Spleen (tissue), 11 donors: ENCODE results near the gene TNFRSF1B. TPM values are rescaled to one million over a fixed set of nuclear protein-coding genes. Genes with fewer than 3 reads are reported as not detected.

Experiments used
- DNase-seq: peaks from one replicate; pipeline ENCODE4 v3.0.0-alpha.2; 2020
- H3K27ac ChIP-seq, 8 donors: fragments of 200-600 bp; sonication (generic) in 7 of 8; 1 replicate in 4 of 8; 2 replicates in 4 of 8; pipeline versions ENCODE4 v1.5.0 to v1.8.0; 2016 to 2021; ENCODE audit warnings: inconsistent platforms in 4 of 8, mild to moderate bottlenecking in 4 of 8, moderate library complexity in 1 of 8
- H3K27me3 ChIP-seq, 7 donors: fragments of 200-600 bp; sonication (generic) in 6 of 7; replicated peaks in 1 of 7; 1 replicate in 4 of 7; 2 replicates in 3 of 7; pipeline versions ENCODE4 v1.5.0 to v1.8.0; 2016 to 2021; ENCODE audit warnings: inconsistent platforms in 3 of 7, mild to moderate bottlenecking in 1 of 7
- H3K36me3 ChIP-seq, 6 donors: fragments of 200-600 bp; sonication (generic) in 5 of 6; 1 replicate in 4 of 6; 2 replicates in 2 of 6; pipeline versions ENCODE4 v1.5.0 to v1.8.0; 2016 to 2021; ENCODE audit warnings: inconsistent platforms in 2 of 6
- H3K4me1 ChIP-seq, 6 donors: fragments of 200-600 bp; sonication (generic) in 5 of 6; 1 replicate in 3 of 6; 2 replicates in 3 of 6; pipeline versions ENCODE4 v1.5.0 to v1.8.0; 2016 to 2021; ENCODE audit warnings: inconsistent platforms in 3 of 6
- H3K4me3 ChIP-seq, 8 donors: fragments of 200-600 bp; sonication (generic) in 7 of 8; 1 replicate in 4 of 8; 2 replicates in 4 of 8; pipeline versions ENCODE4 v1.5.0 to v1.8.0; 2016 to 2021; ENCODE audit warnings: inconsistent platforms in 4 of 8, mild to moderate bottlenecking in 4 of 8, moderate library complexity in 2 of 8
- H3K9me3 ChIP-seq, 8 donors: fragments of 200-600 bp; sonication (generic) in 7 of 8; 1 replicate in 4 of 8; 2 replicates in 4 of 8; pipeline versions ENCODE4 v1.5.0 to v1.8.0; 2016 to 2021; ENCODE audit warnings: inconsistent platforms in 4 of 8
- POLR2A ChIP-seq, 3 donors: fragments of 450-650 bp; IDR thresholded peaks; one replicate each; pipeline ENCODE4 v1.5.1; 2017; ENCODE audit warnings: antibody characterized with exemption in 3 of 3, mild to moderate bottlenecking in 1 of 3
- POLR2AphosphoS5 ChIP-seq, 3 donors: sonication (generic); formaldehyde crosslinking; IDR thresholded peaks; one replicate each; pipeline ENCODE4 v1.5.1; 2017; ENCODE audit warnings: antibody characterized with exemption in 3 of 3
- WGBS, 5 donors: extraction: QIAGEN DNeasy Blood & Tissue Kit in 3 of 5; methylation state at CpG; one replicate each; pipeline versions ENCODE4 v1.1.5 to v1.1.7; 2013 to 2018; 5-methylcytosine and 5-hydroxymethylcytosine counted together
- intact Hi-C: fragments of 100-400 bp; cut with DNase I; formaldehyde crosslinking; loops from one replicate; pipeline ENCODE4 v1.15.0; 2023; ENCODE audit warnings: low total_unique reads
- polyA plus RNA-seq, 3 donors: library from polyadenylated mRNA; stranded (reverse); fragments of 200-250 nt; gene quantifications; one replicate each; pipeline ENCODE4 v1.2.1, GENCODE V29; 2013
- total RNA-seq, 7 donors: library from RNA; depleted of rRNA in 3 of 7; stranded (reverse); fragments of >200 nt in 3 of 7; fragmentation: NEBNext Ultra II Directional in 4 of 7; extraction: Animal tissue kit (Norgen Biotek cat#: 25700) in 4 of 7; gene quantifications; one replicate each; pipeline versions ENCODE4 v1.1.0 to v1.2.1, GENCODE V29; 2016 to 2021
- TF ChIP-seq, protein P1 (sequence below), 11 experiments: fragments of 200-600 bp in 7 of 11; fragments of 450-650 bp in 4 of 11; sonication (generic) in 4 of 11; IDR thresholded peaks in 8 of 11; conservative IDR thresholded peaks in 3 of 11; 1 replicate in 7 of 11; 2 replicates in 4 of 11; pipeline versions ENCODE4 v1.4.0 to v1.8.0; 2016 to 2021; ENCODE audit warnings: antibody characterized with exemption in 11 of 11, inconsistent platforms in 4 of 11, mild to moderate bottlenecking in 1 of 11
- donor health status: healthy with polysubstance abuse.
- donor health status: DM: no; HTN: no; CAD: no; lungs with moderate emphysema.
- donor health status: DM: no; HTN: no; CAD: no.
- donor health status: Bipolar disorder and iron deficiency.
- donor health status: healthy.
- donor health status: DM: no; HTN: no; CAD: no.
- donor health status: DM: yes; HTN: yes; CAD: no.

The TNFRSF1B gene
- total and polyA plus RNA-seq, 10 donors, result 28.5 to 233 (median 167) TPM

GRCh38 chr1:12144236-12144635 lies 22.6 kb upstream of the TNFRSF1B start:
- intact Hi-C loops, result no loop called here
- DNase-seq, result peak; percentile 76
- Histone ChIP-seq H3K4me3 (peak overlapping the region in 1 of 8 donors; percentile 48), H3K9me3 (no peaks in the 10 kb centered on the region), H3K36me3 (no peaks in the 10 kb centered on the region), H3K4me1 (peaks cover 32 to 100% (median 75%) of the 10 kb centered on the region in 6 donors), H3K27ac (peak overlapping the region; percentile 27 to 99 (median 91)), H3K27me3 (no peaks in the 10 kb centered on the region)
- WGBS, 5 donors, result 69 to 82% (median 80%) methylated on average over 8 of the region's 8 CpGs
- TF ChIP-seq POLR2AphosphoS5 (IDR thresholded peaks at IDR 0.05) (no peak), POLR2A (IDR thresholded peaks at IDR 0.05) (no peak)
- TF ChIP-seq, protein P1, sequence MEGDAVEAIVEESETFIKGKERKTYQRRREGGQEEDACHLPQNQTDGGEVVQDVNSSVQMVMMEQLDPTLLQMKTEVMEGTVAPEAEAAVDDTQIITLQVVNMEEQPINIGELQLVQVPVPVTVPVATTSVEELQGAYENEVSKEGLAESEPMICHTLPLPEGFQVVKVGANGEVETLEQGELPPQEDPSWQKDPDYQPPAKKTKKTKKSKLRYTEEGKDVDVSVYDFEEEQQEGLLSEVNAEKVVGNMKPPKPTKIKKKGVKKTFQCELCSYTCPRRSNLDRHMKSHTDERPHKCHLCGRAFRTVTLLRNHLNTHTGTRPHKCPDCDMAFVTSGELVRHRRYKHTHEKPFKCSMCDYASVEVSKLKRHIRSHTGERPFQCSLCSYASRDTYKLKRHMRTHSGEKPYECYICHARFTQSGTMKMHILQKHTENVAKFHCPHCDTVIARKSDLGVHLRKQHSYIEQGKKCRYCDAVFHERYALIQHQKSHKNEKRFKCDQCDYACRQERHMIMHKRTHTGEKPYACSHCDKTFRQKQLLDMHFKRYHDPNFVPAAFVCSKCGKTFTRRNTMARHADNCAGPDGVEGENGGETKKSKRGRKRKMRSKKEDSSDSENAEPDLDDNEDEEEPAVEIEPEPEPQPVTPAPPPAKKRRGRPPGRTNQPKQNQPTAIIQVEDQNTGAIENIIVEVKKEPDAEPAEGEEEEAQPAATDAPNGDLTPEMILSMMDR (IDR thresholded peaks at IDR 0.05 in 8 of 11, conservative IDR thresholded peaks at IDR 0.05 in 3 of 11), result no peak

- H3K27ac ChIP-seq, result peak overlapping the region in 6 of 8 donors; percentile 82 to 99 (median 94)
- H3K9me3 ChIP-seq, result peaks cover 0 to 6% (median 0%) of the 10 kb centered on the region in 8 donors
- no peak for TF ChIP-seq POLR2A (IDR thresholded peaks at IDR 0.05)
- no peak for TF ChIP-seq POLR2AphosphoS5 (IDR thresholded peaks at IDR 0.05)
- TF ChIP-seq, protein P1 (IDR thresholded peaks at IDR 0.05 in 8 of 11, conservative IDR thresholded peaks at IDR 0.05 in 3 of 11), result no peak
- no peaks in the 10 kb centered on the region for H3K27me3 ChIP-seq
- DNase-seq, result peak; percentile 73
- no peaks in the 10 kb centered on the region for H3K36me3 ChIP-seq
- intact Hi-C loops, result no loop called here
- H3K4me1 ChIP-seq, result peaks cover 39 to 100% (median 82%) of the 10 kb centered on the region in 6 donors
- WGBS, 5 donors, result 88 to 100% (median 90%) methylated on average over 1 to 4 of the region's 4 CpGs
- no peak overlapping the region for H3K4me3 ChIP-seq
These were observed 21.8 kb upstream of the TNFRSF1B start for GRCh38 chr1:12144969-12145368.

GRCh38 chr1:12145616-12146342 lies 21.0 kb upstream of the TNFRSF1B start:
- peak overlapping the region in 3 of 8 donors; percentile 96 to 99 (median 97) for H3K27ac ChIP-seq
- H3K27me3 ChIP-seq, result no peaks in the 10 kb centered on the region
- WGBS, 5 donors, result 79 to 88% (median 86%) methylated on average over 11 to 12 of the region's 12 CpGs
- no peak for TF ChIP-seq POLR2A (IDR thresholded peaks at IDR 0.05)
- TF ChIP-seq, protein P1 (IDR thresholded peaks at IDR 0.05 in 8 of 11, conservative IDR thresholded peaks at IDR 0.05 in 3 of 11), result no peak
- TF ChIP-seq POLR2AphosphoS5 (IDR thresholded peaks at IDR 0.05), result no peak
- intact Hi-C loops, result no loop called here
- H3K36me3 ChIP-seq, result no peaks in the 10 kb centered on the region
- DNase-seq, result no peak
- H3K4me1 ChIP-seq, result peaks cover 43 to 100% (median 89%) of the 10 kb centered on the region in 6 donors
- H3K4me3 ChIP-seq, result no peak overlapping the region
- H3K9me3 ChIP-seq, result peaks cover 0 to 6% (median 0%) of the 10 kb centered on the region in 8 donors

GRCh38 chr1:12146343-12147112 lies 20.3 kb upstream of the TNFRSF1B start:
- no peaks in the 10 kb centered on the region for H3K36me3 ChIP-seq
- TF ChIP-seq, protein P1 (IDR thresholded peaks at IDR 0.05 in 8 of 11, conservative IDR thresholded peaks at IDR 0.05 in 3 of 11), result no peak
- TF ChIP-seq POLR2A (IDR thresholded peaks at IDR 0.05), result no peak
- TF ChIP-seq POLR2AphosphoS5 (IDR thresholded peaks at IDR 0.05), result no peak
- no peak for DNase-seq
- no peak overlapping the region for H3K4me3 ChIP-seq
- H3K27ac ChIP-seq, result peak overlapping the region; percentile 17 to 99 (median 96)
- no peaks in the 10 kb centered on the region for H3K27me3 ChIP-seq
- intact Hi-C loops, result no loop called here
- peaks cover 0 to 6% (median 0%) of the 10 kb centered on the region in 8 donors for H3K9me3 ChIP-seq
- WGBS, 5 donors, result 68 to 86% (median 78%) methylated on average over 16 to 20 of the region's 20 CpGs
- peaks cover 49 to 100% (median 92%) of the 10 kb centered on the region in 6 donors for H3K4me1 ChIP-seq
